Stimulated activated effector memory CD8-positive, alpha-beta T cell treated with anti-CD3 and anti-CD28 coated beads, Interleukin-12 subunit alpha, Interleukin-12 subunit beta, amount 100 ng/mL, for 72 hours (primary cell): ENCODE results near the gene RNPS1.
"Not testable (repeated sequence)": the region's sequence is repeated elsewhere in the genome, so short reads cannot be mapped to it uniquely, and the experiment has no call there.

Experiments used
- ATAC-seq: fragments of 150-1000 bp; cut with Tn5 transposase; 2 replicates; pipeline ENCODE4 v1.10.0; 2021
- DNase-seq, 2 donors: peaks; one replicate each; pipeline ENCODE4 v3.0.0; 2021 to 2022; ENCODE audit warnings: low spot score in 2 of 2
- H3K27ac Mint-ChIP-seq: one replicate; pipeline ENCODE4 v1.8.0; 2022; ENCODE audit warnings: mild to moderate bottlenecking, mixed read lengths
- H3K36me3 Mint-ChIP-seq: one replicate; pipeline ENCODE4 v1.8.0; 2022; ENCODE audit warnings: mild to moderate bottlenecking, mixed read lengths
- H3K4me1 Mint-ChIP-seq: one replicate; pipeline ENCODE4 v1.8.0; 2022; ENCODE audit warnings: mixed read lengths
- H3K4me3 Mint-ChIP-seq: one replicate; pipeline ENCODE4 v1.8.0; 2022; ENCODE audit warnings: mild to moderate bottlenecking, mixed read lengths
- H3K9me3 Mint-ChIP-seq: one replicate; pipeline ENCODE4 v1.8.0; 2022; ENCODE audit warnings: mixed read lengths

The RNPS1 gene

DNA sequence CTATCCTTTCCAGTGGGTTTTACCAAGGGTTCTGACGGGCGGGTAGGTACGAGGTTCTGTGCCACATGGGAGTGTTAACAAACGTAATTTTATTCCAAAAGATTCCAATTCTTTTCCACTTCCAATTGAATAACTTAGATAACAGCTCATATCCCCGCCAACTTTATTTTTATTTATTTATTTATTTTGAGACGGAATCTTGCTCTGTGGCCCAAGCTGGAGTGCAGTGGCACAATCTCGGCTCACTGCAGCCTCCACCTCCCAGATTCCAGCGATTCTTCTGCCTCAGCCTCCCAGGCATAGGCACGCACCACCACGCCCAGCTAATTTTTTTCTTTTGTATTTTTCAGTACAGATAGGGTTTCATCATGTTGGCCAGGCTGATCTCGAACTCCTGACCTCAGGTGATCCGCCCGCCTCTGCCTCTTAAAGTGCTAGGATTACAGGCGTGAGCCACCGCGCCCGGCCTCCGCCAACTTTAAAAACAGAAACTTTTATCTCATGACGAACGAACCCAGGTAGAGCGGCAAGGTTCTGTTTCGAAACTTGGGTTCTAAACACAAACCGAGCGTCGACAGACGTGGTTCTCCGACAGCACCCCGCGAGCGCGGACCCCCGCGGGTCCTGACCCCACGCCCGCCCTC, 17.2 kb downstream of the RNPS1 start:
- Mint-ChIP-seq H3K27ac (peak overlapping the region; percentile 81), H3K36me3 (peaks cover 78% of the 10 kb centered on the region), H3K4me1 (no peaks in the 10 kb centered on the region), H3K4me3 (peak overlapping the region; percentile 78), H3K9me3 (no peaks in the 10 kb centered on the region)
- DNase-seq (no peak), ATAC-seq (peak; percentile 3)

DNA sequence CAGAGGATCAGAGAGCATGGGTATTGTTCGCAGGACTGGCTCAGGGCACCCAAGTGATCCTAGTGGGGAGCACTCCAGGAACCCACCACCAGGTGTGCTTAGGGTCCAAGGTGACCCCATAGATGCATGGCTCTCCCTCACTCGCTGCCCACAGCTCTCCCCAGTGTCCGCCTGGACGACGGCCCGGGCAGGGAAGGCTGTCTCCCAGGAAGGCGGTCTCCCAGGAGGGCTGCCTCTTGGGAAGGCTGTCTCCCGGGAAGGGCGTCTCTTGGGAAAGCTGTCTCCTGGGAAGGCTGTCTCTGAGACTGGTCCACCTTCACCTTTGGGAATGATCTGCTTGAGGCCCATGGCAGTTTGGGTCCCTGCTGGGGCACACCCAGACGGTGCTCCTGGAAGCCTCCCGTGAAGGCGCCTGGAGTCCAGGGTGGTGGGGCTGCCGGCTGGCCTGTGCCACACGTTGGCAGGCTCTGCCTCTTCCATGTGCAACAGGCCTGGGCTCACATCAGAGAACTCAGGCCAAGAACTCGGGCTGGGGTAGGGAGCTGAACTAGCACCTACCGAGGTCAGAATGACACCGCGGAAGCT, 21.5 kb downstream of the RNPS1 start:
- H3K36me3 Mint-ChIP-seq: peaks cover 55% of the 10 kb centered on the region
- ATAC-seq (no peak), DNase-seq (no peak)
- H3K9me3 Mint-ChIP-seq: no peaks in the 10 kb centered on the region
- no peaks in the 10 kb centered on the region for H3K4me1 Mint-ChIP-seq
- no peak overlapping the region for H3K4me3 Mint-ChIP-seq
- no peak overlapping the region for H3K27ac Mint-ChIP-seq

DNA sequence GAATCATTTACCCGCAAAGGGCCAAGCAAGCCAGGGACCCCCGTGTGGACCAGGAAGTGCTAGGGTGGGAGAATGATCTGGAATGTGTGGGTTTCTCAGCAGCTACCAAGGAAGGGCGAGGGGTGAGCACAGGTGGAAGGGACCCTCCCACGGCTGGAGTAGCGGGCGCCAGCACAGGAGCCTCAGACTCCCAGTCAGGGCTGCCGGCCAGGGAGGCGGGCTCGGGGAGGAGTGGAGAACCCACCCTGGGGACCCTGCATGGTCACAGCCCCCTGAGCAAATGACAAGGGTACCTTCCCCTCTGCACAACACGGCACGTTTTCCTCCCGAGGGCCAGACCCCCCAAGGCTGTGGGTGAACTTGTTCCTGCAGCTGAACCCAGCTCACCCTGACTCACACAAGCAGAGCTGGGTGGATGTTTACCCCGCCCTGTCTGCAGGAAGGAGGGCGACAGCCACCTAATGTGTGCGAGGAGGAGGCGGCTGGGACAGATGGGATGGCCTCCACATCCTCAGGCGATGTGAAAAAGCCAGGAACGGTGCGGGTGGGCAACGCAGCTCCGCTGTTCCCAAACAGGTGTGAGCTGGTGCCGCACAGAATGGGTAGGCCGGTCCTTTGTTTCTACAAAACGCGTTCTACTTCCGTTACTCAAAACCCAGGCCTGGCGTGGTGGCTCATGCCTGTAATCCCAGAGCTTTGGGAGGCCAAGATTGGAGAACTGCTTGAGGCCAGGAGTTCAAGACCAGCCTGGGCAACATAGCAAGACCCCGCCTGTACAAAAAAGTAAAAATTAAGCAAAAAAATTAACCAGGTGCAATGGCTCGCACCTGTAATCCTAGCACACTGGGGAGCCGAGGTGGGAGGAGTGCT, 22.8 kb downstream of the RNPS1 start:
- peaks cover 51% of the 10 kb centered on the region for H3K36me3 Mint-ChIP-seq

DNA sequence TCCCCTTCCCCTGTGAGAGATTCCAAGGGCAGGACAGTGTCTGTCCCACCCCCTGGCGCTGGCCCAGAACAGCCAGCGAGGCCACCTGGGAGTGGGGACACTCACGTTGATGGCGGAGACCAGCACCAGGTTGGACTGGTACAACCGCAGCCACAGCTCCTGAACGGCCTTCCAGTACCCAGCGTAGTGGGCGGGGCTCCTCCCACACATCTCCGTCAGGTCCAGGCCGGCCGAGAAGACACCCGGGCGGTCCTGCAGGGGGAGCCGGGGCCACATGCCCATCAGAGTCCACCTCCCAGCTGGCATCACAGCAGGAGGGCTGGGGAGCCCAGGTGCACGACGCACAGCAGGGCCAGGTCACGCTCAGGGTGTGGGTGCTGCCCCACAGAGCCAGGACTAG, 23.6 kb downstream of the RNPS1 start:
- Mint-ChIP-seq H3K9me3 (no peaks in the 10 kb centered on the region), H3K4me1 (no peaks in the 10 kb centered on the region), H3K27ac (no peak overlapping the region), H3K4me3 (no peak overlapping the region), H3K36me3 (peaks cover 54% of the 10 kb centered on the region)
- no peak for DNase-seq
- ATAC-seq: no peak

More for the DNA sequence above, 22.8 kb downstream of the RNPS1 start:
- Mint-ChIP-seq H3K9me3 (no peaks in the 10 kb centered on the region), H3K27ac (no peak overlapping the region), H3K4me1 (no peaks in the 10 kb centered on the region), H3K4me3 (no peak overlapping the region)
- no peak for DNase-seq
- ATAC-seq: no peak

DNA sequence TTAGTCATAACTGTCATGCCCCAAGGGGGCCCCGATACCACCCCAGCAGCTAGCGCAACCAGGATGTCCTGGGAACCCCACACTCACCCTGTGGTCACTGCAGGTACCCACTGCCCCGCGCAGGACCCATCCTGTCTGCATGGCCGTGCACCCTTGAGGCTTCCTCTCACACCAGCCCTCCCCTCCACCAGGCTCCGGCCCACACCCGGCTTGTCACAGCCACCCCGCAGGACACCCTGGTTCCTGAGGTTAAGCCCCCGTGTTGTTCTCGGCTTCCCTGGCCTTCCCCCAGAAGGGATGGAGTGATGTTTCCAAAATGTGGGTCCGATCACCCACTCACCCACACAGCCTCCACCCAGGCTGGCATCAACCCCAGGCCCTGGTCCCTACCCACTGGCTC, 24.1 kb downstream of the RNPS1 start:
- H3K4me1 Mint-ChIP-seq: no peaks in the 10 kb centered on the region
- H3K36me3 Mint-ChIP-seq: peaks cover 48% of the 10 kb centered on the region
- ATAC-seq (no peak), DNase-seq (no peak)
- no peaks in the 10 kb centered on the region for H3K9me3 Mint-ChIP-seq
- no peak overlapping the region for H3K4me3 Mint-ChIP-seq
- no peak overlapping the region for H3K27ac Mint-ChIP-seq

DNA sequence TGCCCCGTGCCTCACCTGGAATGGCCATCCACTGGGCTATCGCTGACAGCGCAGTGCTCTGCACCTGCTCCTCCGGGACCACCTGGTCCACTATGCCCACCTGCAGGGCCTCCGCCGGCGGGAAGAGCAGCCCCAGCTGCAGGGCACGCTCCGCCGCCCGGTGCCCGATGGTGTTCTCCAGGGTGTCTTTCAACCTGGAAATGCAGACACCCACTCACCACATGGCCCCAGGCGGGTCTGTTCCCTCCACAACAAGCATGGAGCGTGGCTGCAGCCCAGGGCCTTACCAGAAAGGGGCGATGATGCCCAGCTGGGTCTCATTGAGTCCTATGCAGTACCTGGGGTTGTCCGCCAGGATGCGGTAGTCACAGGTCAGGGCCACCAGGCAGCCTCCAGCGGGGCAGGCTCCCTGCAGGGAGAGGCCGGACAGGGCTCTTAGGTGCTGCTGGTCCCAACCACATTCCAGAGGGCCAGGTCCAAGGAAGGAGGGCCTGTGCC, 24.8 kb downstream of the RNPS1 start:
- Mint-ChIP-seq H3K36me3 (peaks cover 45% of the 10 kb centered on the region), H3K4me1 (no peaks in the 10 kb centered on the region), H3K27ac (no peak overlapping the region), H3K4me3 (no peak overlapping the region), H3K9me3 (no peaks in the 10 kb centered on the region)
- DNase-seq (no peak), ATAC-seq (no peak)

DNA sequence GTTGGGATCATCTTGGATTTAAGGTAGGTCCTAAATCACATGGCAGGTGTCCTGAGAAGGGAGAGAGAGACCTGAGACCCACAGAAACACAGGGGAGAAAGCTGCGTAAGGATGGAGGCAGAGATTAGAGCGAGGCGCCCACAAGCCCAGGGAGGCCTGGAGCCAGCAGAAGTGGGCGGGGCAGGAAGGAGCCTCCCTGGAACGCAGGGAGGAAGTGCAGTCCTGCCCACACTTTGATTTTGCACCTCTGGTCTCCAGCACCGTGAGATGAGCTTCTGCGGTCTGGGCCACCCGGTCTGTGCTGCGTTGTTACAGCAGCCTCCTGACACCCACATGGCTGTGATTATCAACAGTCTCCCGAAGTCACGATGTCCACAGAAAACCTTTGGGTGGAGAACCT, 25.3 kb downstream of the RNPS1 start:
- H3K4me1 Mint-ChIP-seq: no peaks in the 10 kb centered on the region
- H3K36me3 Mint-ChIP-seq: peaks cover 40% of the 10 kb centered on the region
- ATAC-seq: no peak
- DNase-seq: no peak
- no peak overlapping the region for H3K4me3 Mint-ChIP-seq
- H3K9me3 Mint-ChIP-seq: no peaks in the 10 kb centered on the region
- peak overlapping the region; percentile 26 for H3K27ac Mint-ChIP-seq

DNA sequence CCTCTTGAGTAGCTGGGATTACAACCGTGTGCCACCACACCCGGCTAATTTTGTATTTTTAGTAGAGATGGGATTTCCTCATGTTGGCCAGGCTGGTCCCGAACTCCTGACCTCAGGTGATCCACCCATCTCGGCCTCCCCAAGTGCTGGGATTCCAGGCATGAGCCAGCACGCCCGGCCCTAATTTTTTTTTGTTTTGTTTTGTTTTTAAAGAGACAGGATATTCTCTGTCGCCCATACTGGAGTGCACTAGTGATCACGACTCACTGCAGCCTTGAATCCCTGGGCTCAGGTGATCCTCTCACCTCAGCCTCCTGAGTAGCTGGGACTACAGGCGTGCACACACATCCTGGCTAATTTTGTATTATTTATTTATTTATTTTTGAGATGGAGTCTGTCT, 27.6 kb downstream of the RNPS1 start:
- peaks cover 25% of the 10 kb centered on the region for H3K36me3 Mint-ChIP-seq
- H3K27ac Mint-ChIP-seq, DNase-seq, ATAC-seq, H3K9me3 Mint-ChIP-seq, H3K4me3 Mint-ChIP-seq, H3K4me1 Mint-ChIP-seq: not testable (repeated sequence)

DNA sequence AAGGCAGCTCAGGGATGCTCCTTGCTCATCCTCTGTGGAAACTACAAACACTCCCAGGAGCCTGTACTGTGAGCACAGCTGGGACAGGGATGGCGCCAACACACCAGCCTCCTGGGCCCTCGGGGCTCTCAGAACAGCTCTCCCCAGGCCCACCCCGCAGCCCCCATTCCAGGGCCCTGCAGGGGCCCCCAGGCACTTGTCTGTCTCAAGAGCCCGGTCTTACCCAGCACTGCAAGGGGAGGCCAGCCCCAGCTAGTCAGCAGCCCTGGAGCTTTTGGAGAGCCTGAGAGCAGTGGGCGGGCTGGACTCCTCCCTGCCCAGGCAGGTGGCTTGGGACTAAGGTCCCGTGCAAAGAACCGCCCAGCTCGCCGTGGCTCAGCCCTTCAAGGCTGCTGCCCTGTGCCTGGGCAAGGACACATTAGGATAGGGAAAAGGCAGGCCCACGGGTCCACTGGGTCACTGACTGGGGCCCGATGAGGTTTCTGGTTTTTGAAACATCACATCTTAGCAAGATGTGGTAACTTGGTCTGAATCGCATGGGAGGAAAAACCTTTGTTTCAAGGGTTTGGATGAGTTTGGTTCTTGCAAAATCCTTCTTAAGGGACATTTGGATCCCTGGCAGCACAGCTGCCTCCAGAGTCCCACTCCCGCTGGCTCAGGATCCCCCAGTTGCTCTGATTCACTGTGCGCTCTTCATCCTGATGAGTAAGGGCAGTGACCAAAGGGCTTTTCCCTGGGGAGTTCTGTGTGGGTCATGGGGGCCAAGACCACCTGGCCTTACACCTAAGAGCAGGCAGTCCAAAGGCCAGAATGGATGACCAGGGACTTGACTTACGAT, 28.9 kb downstream of the RNPS1 start:
- peaks cover 28% of the 10 kb centered on the region for H3K36me3 Mint-ChIP-seq
- no peak for ATAC-seq
- DNase-seq: no peak
- no peaks in the 10 kb centered on the region for H3K4me1 Mint-ChIP-seq
- no peak overlapping the region for H3K4me3 Mint-ChIP-seq
- no peaks in the 10 kb centered on the region for H3K9me3 Mint-ChIP-seq
- no peak overlapping the region for H3K27ac Mint-ChIP-seq

DNA sequence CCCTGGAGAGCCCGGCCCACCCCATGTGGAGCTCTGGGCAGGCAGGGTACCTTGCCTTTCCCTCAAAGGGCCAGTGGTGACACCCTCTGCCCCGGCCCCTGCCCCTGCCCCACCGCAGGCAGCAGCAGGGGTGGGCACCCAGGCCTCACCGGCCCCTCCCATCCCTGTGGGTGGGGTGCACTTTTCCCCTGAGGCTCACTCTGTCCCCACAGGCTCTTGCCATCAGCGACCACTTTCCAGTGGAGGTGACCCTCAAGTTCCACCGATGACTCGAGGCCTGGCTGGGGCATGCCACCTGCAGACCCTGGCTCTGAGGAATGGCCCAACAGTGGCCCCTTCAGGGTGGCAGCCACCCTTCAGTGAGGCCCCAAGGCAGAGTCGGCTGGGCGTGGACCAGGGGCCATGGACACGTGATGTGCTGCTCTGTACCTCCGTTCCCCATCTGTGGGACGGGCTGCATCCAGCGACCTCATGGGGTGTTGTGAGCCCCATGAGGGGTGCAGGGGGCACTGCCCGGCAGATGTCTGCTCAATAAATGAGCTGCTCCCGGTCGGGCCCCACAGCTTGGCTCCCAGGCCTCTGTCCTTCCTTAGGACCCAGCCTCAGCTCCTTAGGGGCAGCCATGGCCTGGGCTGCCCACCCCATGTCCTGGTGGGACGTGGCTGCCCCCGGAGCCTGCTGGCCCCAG, 29.6 kb downstream of the RNPS1 start:
- no peak for DNase-seq
- no peaks in the 10 kb centered on the region for H3K4me1 Mint-ChIP-seq
- no peak for ATAC-seq
- peaks cover 34% of the 10 kb centered on the region for H3K36me3 Mint-ChIP-seq
- H3K27ac Mint-ChIP-seq: no peak overlapping the region
- no peaks in the 10 kb centered on the region for H3K9me3 Mint-ChIP-seq
- no peak overlapping the region for H3K4me3 Mint-ChIP-seq

DNA sequence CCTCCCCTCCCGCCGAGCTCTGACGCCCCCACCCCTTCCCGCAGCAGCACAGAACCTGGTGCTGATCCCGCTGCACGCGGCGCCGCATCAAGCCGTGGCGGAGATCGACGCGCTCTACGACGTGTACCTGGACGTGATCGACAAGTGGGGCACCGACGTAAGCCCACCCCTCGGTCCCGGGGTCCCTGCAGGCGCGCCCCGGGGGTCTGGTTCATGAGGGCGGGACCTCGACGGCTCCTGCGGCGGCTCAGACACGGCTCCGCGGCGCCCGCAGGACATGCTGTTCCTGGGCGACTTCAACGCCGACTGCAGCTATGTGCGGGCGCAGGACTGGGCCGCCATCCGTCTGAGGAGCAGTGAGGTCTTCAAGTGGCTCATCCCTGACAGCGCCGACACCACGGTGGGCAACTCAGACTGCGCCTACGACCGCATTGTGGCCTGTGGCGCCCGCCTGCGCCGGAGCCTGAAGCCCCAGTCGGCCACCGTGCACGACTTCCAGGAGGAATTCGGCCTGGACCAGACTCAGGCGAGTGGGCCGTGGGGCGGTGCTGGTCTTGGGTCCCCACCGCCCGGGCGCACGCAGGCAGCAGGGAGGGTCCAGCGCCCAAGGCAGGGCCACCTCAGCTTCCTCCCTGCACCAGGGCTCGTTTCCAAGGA, 30.3 kb downstream of the RNPS1 start:
- Mint-ChIP-seq H3K4me1 (no peaks in the 10 kb centered on the region), H3K36me3 (peaks cover 34% of the 10 kb centered on the region), H3K27ac (no peak overlapping the region), H3K4me3 (no peak overlapping the region), H3K9me3 (no peaks in the 10 kb centered on the region)
- DNase-seq (no peak), ATAC-seq (no peak)

DNA sequence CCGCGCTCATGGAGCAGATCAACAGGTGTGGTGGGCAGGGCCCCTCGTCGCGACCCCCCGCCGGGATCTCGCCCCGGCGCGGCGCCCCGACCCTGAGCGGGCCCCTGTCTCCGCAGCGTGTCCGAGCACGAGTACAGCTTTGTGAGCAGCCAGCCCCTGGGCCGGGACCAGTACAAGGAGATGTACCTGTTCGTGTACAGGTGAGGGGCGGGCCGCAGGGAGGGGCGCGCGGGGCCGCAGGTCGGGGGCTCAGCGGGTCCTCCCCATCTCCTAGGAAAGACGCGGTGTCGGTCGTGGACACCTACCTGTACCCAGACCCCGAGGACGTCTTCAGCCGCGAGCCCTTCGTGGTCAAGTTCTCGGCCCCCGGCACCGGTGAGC, 30.8 kb downstream of the RNPS1 start:
- H3K4me1 Mint-ChIP-seq: no peaks in the 10 kb centered on the region

DNA sequence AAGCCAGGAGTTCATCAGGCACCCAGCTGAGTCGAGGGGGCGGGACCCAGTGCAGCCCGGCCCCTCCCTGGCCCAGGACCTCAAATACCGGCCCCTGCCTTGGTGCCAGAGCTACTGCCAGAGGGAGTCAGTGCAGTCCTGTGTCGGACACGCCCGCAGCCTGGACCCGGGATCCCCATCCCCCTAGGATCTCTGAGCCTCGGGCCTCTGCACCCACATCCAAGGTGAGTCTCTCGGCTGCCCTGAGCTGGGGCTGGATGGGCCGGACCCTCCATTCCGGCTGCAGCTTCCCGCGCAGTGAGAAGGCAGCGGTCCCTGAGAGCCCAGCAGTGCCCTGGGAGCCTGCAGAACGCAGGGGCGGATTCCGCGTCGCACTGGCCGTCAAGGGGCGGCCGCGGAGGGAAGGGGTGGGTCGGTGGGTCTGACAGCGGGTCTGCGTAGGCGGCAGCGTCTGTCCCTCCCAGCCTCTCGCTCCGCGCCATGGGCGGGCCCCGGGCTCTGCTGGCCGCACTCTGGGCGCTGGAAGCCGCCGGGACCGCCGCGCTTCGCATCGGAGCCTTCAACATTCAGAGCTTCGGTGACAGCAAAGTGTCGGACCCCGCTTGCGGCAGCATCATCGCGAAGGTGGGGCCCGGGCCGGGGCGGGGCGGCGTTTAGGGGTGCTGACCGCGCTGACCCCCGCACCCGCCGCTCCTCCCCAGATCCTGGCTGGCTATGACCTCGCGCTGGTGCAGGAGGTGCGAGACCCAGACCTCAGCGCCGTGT, 31.4 kb downstream of the RNPS1 start, which contains the start of gene DNASE1L2:
TSS of gene DNASE1L2 (plus strand) at position 108 of the 765 bp plus-strand sequence. CDS start at position 481, 373 bp downstream.
- no peak within 1 kb of the TSS for H3K27ac Mint-ChIP-seq

More for the DNA sequence above, 30.8 kb downstream of the RNPS1 start:
- ATAC-seq: no peak
- DNase-seq: no peak
- Mint-ChIP-seq H3K36me3 (peaks cover 28% of the 10 kb centered on the region), H3K9me3 (no peaks in the 10 kb centered on the region), H3K4me3 (no peak overlapping the region), H3K27ac (no peak overlapping the region)

More for the DNA sequence above, 31.4 kb downstream of the RNPS1 start, which contains the start of gene DNASE1L2:
- Mint-ChIP-seq H3K9me3 (no peaks in the 10 kb centered on the region), H3K4me1 (no peaks in the 10 kb centered on the region), H3K36me3 (peaks cover 27% of the 10 kb centered on the region), H3K4me3 (no peak within 1 kb of the TSS)
- ATAC-seq (no peak), DNase-seq (no peak)
